Astrocyte (in vitro differentiated cells and primary cell): ENCODE data around the gene GSPT1.

Experiments used
- EZH2 ChIP-seq: IDR thresholded peaks from 2 replicates; pipeline ENCODE4 v1.6.1; 2012; ENCODE audit warnings: mild to moderate bottlenecking, low read length, inconsistent platforms; ENCODE audit not compliant: insufficient read depth
- TF ChIP-seq, protein P1 (sequence below): IDR thresholded peaks from 2 replicates; pipeline ENCODE4 v1.5.1; 2011; ENCODE audit warnings: low read depth, mild to moderate bottlenecking, inconsistent platforms, low read length, moderate library complexity; ENCODE audit not compliant: insufficient read depth

DNA sequence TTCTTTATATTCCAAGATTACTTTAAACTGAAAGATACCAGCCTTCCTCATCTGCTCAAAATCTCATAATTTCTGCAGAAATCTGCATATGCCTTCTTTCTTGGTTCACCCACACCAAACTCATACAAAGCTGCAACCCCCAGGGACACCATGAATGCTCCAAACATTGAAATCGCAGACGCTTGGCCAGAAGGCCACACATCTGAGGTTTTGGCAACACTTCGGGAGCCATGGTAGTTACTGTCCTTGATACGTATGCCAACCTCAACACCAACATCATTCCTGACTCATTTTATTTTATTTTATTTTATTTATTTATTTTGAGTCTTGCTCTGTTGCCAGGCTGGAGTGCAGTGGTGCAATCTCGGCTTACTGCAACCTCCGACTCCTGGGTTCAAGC lies 11.8 kb downstream of the GSPT1 start:
- TF ChIP-seq, protein P1, sequence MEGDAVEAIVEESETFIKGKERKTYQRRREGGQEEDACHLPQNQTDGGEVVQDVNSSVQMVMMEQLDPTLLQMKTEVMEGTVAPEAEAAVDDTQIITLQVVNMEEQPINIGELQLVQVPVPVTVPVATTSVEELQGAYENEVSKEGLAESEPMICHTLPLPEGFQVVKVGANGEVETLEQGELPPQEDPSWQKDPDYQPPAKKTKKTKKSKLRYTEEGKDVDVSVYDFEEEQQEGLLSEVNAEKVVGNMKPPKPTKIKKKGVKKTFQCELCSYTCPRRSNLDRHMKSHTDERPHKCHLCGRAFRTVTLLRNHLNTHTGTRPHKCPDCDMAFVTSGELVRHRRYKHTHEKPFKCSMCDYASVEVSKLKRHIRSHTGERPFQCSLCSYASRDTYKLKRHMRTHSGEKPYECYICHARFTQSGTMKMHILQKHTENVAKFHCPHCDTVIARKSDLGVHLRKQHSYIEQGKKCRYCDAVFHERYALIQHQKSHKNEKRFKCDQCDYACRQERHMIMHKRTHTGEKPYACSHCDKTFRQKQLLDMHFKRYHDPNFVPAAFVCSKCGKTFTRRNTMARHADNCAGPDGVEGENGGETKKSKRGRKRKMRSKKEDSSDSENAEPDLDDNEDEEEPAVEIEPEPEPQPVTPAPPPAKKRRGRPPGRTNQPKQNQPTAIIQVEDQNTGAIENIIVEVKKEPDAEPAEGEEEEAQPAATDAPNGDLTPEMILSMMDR, result no peak
- no peak for TF ChIP-seq EZH2
